ENCODE measurements around the gene FOLR3. TPM values are rescaled to one million over a fixed set of nuclear protein-coding genes. Genes with fewer than 3 reads are reported as not detected.

FOLR3 gene
- polyA plus RNA-seq, 1 of the 3 experiments (the other 2 are of a cell fraction) = not detected

GRCh38 chr11:72139500-72139899, 4.0 kb downstream of the FOLR3 start (continued):
- no peak for TF ChIP-seq TAF1 (IDR thresholded peaks at IDR 0.05; ENCODE audit: borderline replicate concordance, low read depth, low read length)
- TF ChIP-seq ZBTB33 (IDR thresholded peaks at IDR 0.05; ENCODE audit: borderline replicate concordance, low read depth) = no peak

GRCh38 chr11:72140661-72141060, 5.1 kb downstream of the FOLR3 start:
- DNase-seq = no peak
- Histone ChIP-seq H3K79me2 (ENCODE audit: insufficient read depth) (no peaks in the 10 kb centered on the region), H3K4me3 (ENCODE audit: low read depth in 2 of 2, low read length in 1 of 2) (no peak overlapping the region), H3K9ac (no peak overlapping the region), H3K27me3 (ENCODE audit: insufficient read depth) (no peaks in the 10 kb centered on the region), H2AFZ (ENCODE audit: low read depth) (no peak overlapping the region), H3F3A (replicated peaks; ENCODE audit: insufficient read depth) (no peaks in the 10 kb centered on the region), H3K36me3 (replicated peaks in 1 of 2; ENCODE audit: control insufficient read depth in 1 of 2, insufficient read depth in 2 of 2, low read length in 1 of 2) (no peaks in the 10 kb centered on the region), H3K4me2 (no peak overlapping the region), H3K4me1 (ENCODE audit: control insufficient read depth in 1 of 2, insufficient read depth in 2 of 2, low read depth in 1 of 2, low read length in 1 of 2) (no peaks in the 10 kb centered on the region; a peak in 1 of 4 replicates), H3K9me2 (no peaks in the 10 kb centered on the region), H3K27ac (ENCODE audit: low read depth in 2 of 2, low read length in 1 of 2) (peak overlapping the region in 1 of 2 experiments; percentile 37; a peak in 1 of 4 replicates), H4K20me1 (ENCODE audit: insufficient read depth) (no peaks in the 10 kb centered on the region), H3K9me3 (no peaks in the 10 kb centered on the region)
- CTCF ChIA-PET = interaction anchor here (1.5 to 2.5 kb wide), 2 partner anchors 15 to 115 kb away, joined by 5 to 7 read pairs; no protein-coding TSS in a partner anchor
- 90% methylated on average over 2 of the region's 2 CpGs for WGBS (ENCODE audit: low lambda C conversion rate)
- TF ChIP-seq TAF1 (IDR thresholded peaks at IDR 0.05; ENCODE audit: borderline replicate concordance, low read depth, low read length) (no peak), RAD21 (IDR thresholded peaks at IDR 0.05; ENCODE audit: low read length) (no peak), GABPA (IDR thresholded peaks at IDR 0.05; ENCODE audit: low read depth) (no peak), EZH2phosphoT487 (IDR thresholded peaks at IDR 0.05; ENCODE audit: borderline replicate concordance, low read depth) (no peak), CTCF (IDR thresholded peaks at IDR 0.05) (no peak), RCOR1 (IDR thresholded peaks at IDR 0.05; ENCODE audit: low read length) (no peak), ZBTB33 (IDR thresholded peaks at IDR 0.05; ENCODE audit: borderline replicate concordance, low read depth) (no peak), MXI1 (IDR thresholded peaks at IDR 0.05; ENCODE audit: low read depth, low read length) (no peak), CHD2 (IDR thresholded peaks at IDR 0.05; ENCODE audit: low read length, partially characterized antibody) (no peak), RXRA (IDR thresholded peaks at IDR 0.05; ENCODE audit: borderline replicate concordance, low read depth) (no peak), YY1 (IDR thresholded peaks at IDR 0.05; ENCODE audit: low read depth) (no peak), TEAD4 (IDR thresholded peaks at IDR 0.05; ENCODE audit: borderline replicate concordance, insufficient read depth) (no peak), SMC3 (IDR thresholded peaks at IDR 0.05; ENCODE audit: low read depth, low read length) (no peak), FOXM1 (IDR thresholded peaks at IDR 0.05; ENCODE audit: low read depth) (no peak)
- POLR2A ChIA-PET = no interaction called here

Data from SK-N-SH (cell line).